HCT116 (cell line): Measurements from ENCODE around the gene PGPEP1. TPM values are rescaled to one million over a fixed set of nuclear protein-coding genes. Genes with fewer than 3 reads are reported as not detected.
A peak's percentile ranks its signal among the peaks of the same experiment; 100 is the strongest.

Source experiments
- ATAC-seq: fragments of 200-7000 bp; cut with Tn5 transposase; 2 replicates; pipeline ENCODE4 v1.9.1; 2020; ENCODE audit warnings: mild to moderate bottlenecking, moderate library complexity
- BruUV-seq: library from RNA; stranded (reverse); fragments of 400-500 nt; replicated peaks from 2 replicates; lab custom pipeline; 2021; lab: Mats Ljungman, UMichigan
- CTCF ChIA-PET: fragments of 300-600 bp; sonication (Branson Sonifier 250); formaldehyde crosslinking; loops from one replicate; lab custom pipeline; 2021; ENCODE audit warnings: antibody characterized with exemption; lab: Charles Lee
- POLR2A ChIA-PET: fragments of 300-600, 350-600 bp; sonication (Branson Sonifier 250); formaldehyde crosslinking; loops from one replicate; lab custom pipeline; 2021; ENCODE audit warnings: antibody characterized with exemption; lab: Charles Lee
- RAD21 ChIA-PET, 2 experiments: fragments of 300-600 bp; sonication (Branson Sonifier 250); formaldehyde crosslinking; loops; one replicate each; lab custom pipeline; 2023; ENCODE audit warnings: low total read pairs in 2 of 2; ENCODE audit not compliant: uncharacterized antibody in 2 of 2, unreplicated experiment in 2 of 2, low non-redundant PET in 1 of 2; lab: Charles Lee
- DNase-seq: peaks from one replicate; pipeline ENCODE4 v3.0.0-alpha.2; 2010; ENCODE audit warnings: low read depth, low spot score
- H2AFZ ChIP-seq: fragments of 200-600 bp; shearing (Covaris generic), sonication (generic); 2 replicates; pipeline ENCODE4 v1.6.1; 2017; ENCODE audit warnings: low read depth, mixed run types, mixed read lengths, antibody characterized with exemption, low read length; ENCODE audit not compliant: poor library complexity, severe bottlenecking
- H3K27ac ChIP-seq: 2 replicates; pipeline ENCODE4 v1.5.1; 2012; ENCODE audit warnings: low read depth, low read length
- H3K27me3 ChIP-seq: fragments of 200-600 bp; sonication (generic); 2 replicates; pipeline ENCODE4 v1.6.1; 2016; ENCODE audit warnings: mixed run types, low read length, mixed read lengths; ENCODE audit not compliant: insufficient read depth
- H3K36me3 ChIP-seq, 2 experiments: fragments of 200-500 bp in 1 of 2; fragments of 200-600 bp in 1 of 2; sonication (Bioruptor generic) in 1 of 2; sonication (generic) in 1 of 2; 2 replicates each; pipeline versions ENCODE4 v1.5.1 to v1.6.1; 2014 to 2016; ENCODE audit warnings: low read length in 2 of 2, inconsistent platforms in 1 of 2, mixed read lengths in 1 of 2, mixed run types in 1 of 2; ENCODE audit not compliant: insufficient read depth in 2 of 2, control insufficient read depth in 1 of 2
- H3K4me1 ChIP-seq, 2 experiments: fragments of 200-600 bp in 1 of 2; sonication (generic) in 1 of 2; 2 replicates each; pipeline versions ENCODE4 v1.5.1 to v1.6.1; 2012 to 2017; ENCODE audit warnings: low read length in 2 of 2, inconsistent platforms in 1 of 2, mild to moderate bottlenecking in 1 of 2, mixed read lengths in 1 of 2, mixed run types in 1 of 2, moderate library complexity in 1 of 2; ENCODE audit not compliant: insufficient read depth in 2 of 2, control insufficient read depth in 1 of 2
- H3K4me2 ChIP-seq: fragments of 200-600 bp; sonication (generic); 2 replicates; pipeline ENCODE4 v1.6.1; 2017; ENCODE audit warnings: mixed run types, low read length, mixed read lengths
- H3K4me3 ChIP-seq, 2 experiments: fragments of 200-600 bp in 1 of 2; sonication (generic) in 1 of 2; replicated peaks in 1 of 2; 2 replicates each; pipeline ENCODE4 v1.5.1; 2011 to 2016; ENCODE audit warnings: low read length in 2 of 2, control low read depth in 1 of 2, low read depth in 1 of 2, mild to moderate bottlenecking in 1 of 2, mixed read lengths in 1 of 2, mixed run types in 1 of 2
- H3K79me2 ChIP-seq: fragments of 200-600 bp; sonication (generic); 2 replicates; pipeline ENCODE4 v1.6.1; 2017; ENCODE audit warnings: mild to moderate bottlenecking, mixed run types, low read length, moderate library complexity, mixed read lengths; ENCODE audit not compliant: insufficient read depth
- H3K9ac ChIP-seq: fragments of 200-600 bp; sonication (generic); 2 replicates; pipeline ENCODE4 v1.6.1; 2016; ENCODE audit warnings: low read length, mixed read lengths
- H3K9me2 ChIP-seq: fragments of 200-600 bp; sonication (generic), shearing (Covaris generic); 2 replicates; pipeline ENCODE4 v1.6.1; 2017; ENCODE audit warnings: mixed run types, mild to moderate bottlenecking, moderate library complexity; ENCODE audit not compliant: insufficient read depth
- H3K9me3 ChIP-seq, 2 experiments: fragments of 200-500 bp in 1 of 2; fragments of 200-600 bp in 1 of 2; sonication (Bioruptor generic) in 1 of 2; sonication (generic) in 1 of 2; 2 replicates each; pipeline ENCODE4 v1.6.1; 2014 to 2017; ENCODE audit warnings: low read length in 2 of 2, mixed read lengths in 2 of 2, inconsistent platforms in 1 of 2, low read depth in 1 of 2, mild to moderate bottlenecking in 1 of 2, mixed run types in 1 of 2, moderate library complexity in 1 of 2; ENCODE audit not compliant: control insufficient read depth in 1 of 2, insufficient read depth in 1 of 2
- H4K20me1 ChIP-seq: fragments of 200-600 bp; sonication (generic), shearing (Covaris generic); 2 replicates; pipeline ENCODE4 v1.6.1; 2017; ENCODE audit warnings: mixed run types, mild to moderate bottlenecking, moderate library complexity; ENCODE audit not compliant: insufficient read depth
- CBX3 ChIP-seq: IDR thresholded peaks from 2 replicates; pipeline ENCODE4 v1.6.1; 2012; ENCODE audit warnings: low read depth
- ELF1 ChIP-seq: IDR thresholded peaks from 2 replicates; pipeline ENCODE4 v1.6.1; 2012; ENCODE audit warnings: low read depth, borderline replicate concordance
- EZH2 ChIP-seq: fragments of 200-600 bp; sonication (generic); IDR thresholded peaks from 2 replicates; pipeline ENCODE4 v1.6.1; 2017; ENCODE audit warnings: antibody characterized with exemption, mixed run types
- EZH2phosphoT487 ChIP-seq: fragments of 200-600 bp; IDR thresholded peaks from 2 replicates; pipeline ENCODE4 v1.6.1; 2018; ENCODE audit warnings: antibody characterized with exemption, borderline replicate concordance
- FOSL1 ChIP-seq: IDR thresholded peaks from 2 replicates; pipeline ENCODE4 v1.6.1; 2012; ENCODE audit warnings: low read depth
- JUND ChIP-seq: IDR thresholded peaks from 2 replicates; pipeline ENCODE4 v1.6.1; 2012
- POLR2A ChIP-seq: IDR thresholded peaks from 2 replicates; pipeline ENCODE4 v1.7.0; 2011; ENCODE audit warnings: borderline replicate concordance; ENCODE audit not compliant: insufficient read depth, insufficient read length; ENCODE audit errors: extremely low read depth
- POLR2AphosphoS5 ChIP-seq: IDR thresholded peaks from 2 replicates; pipeline ENCODE4 v1.6.1; 2011; ENCODE audit warnings: mild to moderate bottlenecking, low read depth, low read length, moderate library complexity
- SIN3A ChIP-seq: IDR thresholded peaks from 2 replicates; pipeline ENCODE4 v1.6.1; 2012; ENCODE audit warnings: low read depth
- SP1 ChIP-seq: IDR thresholded peaks from 2 replicates; pipeline ENCODE4 v1.6.1; 2012; ENCODE audit warnings: low read depth
- YY1 ChIP-seq: IDR thresholded peaks from 2 replicates; pipeline ENCODE4 v1.6.1; 2011; ENCODE audit warnings: low read length, low read depth, moderate library complexity, mild to moderate bottlenecking; ENCODE audit not compliant: insufficient replicate concordance; ENCODE audit errors: extremely low read depth
- ZFX ChIP-seq: fragments of 450-650 bp; IDR thresholded peaks from 2 replicates; pipeline ENCODE4 v1.6.1; 2017
- ZNF274 ChIP-seq: fragments of 200-500 bp; sonication (Bioruptor generic); IDR thresholded peaks from 2 replicates; pipeline ENCODE4 v1.6.1; 2014; ENCODE audit warnings: mild to moderate bottlenecking, low read depth, low read length, inconsistent platforms
- intact Hi-C: fragments of 100-400 bp; cut with micrococcal nuclease; formaldehyde crosslinking; loops from 2 replicates; pipeline ENCODE4 v1.10.0; 2022
- total RNA-seq: library from RNA; stranded (reverse); gene quantifications from one replicate; pipeline ENCODE4 v1.2.1, GENCODE V29; 2021; ENCODE audit not compliant: unreplicated experiment
- TF ChIP-seq, protein P1 (sequence below): IDR thresholded peaks from 2 replicates; pipeline ENCODE4 v1.6.1; 2011; ENCODE audit warnings: mild to moderate bottlenecking, low read length, moderate library complexity; ENCODE audit not compliant: insufficient replicate concordance; ENCODE audit errors: extremely low read depth
- TF ChIP-seq, protein P2 (sequence below): IDR thresholded peaks from 2 replicates; pipeline ENCODE4 v1.6.1; 2012
- TF ChIP-seq, protein P3 (sequence below): IDR thresholded peaks from 2 replicates; pipeline ENCODE4 v1.6.1; 2012

PGPEP1 gene
- total RNA-seq, 1 experiment from 2014 or later = 30.9 TPM

DNA sequence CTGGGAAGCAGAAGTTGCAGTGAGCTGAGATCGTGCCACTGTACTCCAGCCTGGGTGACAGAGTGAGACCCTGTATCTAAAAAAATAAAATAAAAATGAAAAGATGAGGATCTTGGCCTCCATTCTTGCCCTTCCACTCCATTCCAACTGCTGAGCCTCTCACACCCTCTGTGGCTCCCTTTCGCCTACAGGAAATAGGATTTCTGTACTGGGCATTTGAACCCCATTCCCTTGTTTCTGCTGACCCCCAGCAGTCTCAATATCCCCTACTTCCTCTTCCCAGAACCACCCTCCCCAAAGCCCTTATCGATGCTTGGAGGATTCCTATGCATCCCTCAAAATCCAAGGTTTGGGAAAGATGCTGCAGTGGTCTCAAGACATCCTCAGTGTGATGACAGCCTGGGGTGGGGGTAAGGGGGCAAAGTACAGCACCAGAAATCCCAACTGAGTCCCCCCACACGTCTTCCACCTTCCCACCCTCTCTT is 33.1 kb downstream of the PGPEP1 start:
- intact Hi-C loops = no loop called here
- no peaks in the 10 kb centered on the region for H4K20me1 ChIP-seq
- H3K4me1 ChIP-seq = peaks cover 55 to 63% of the 10 kb centered on the region in 2 experiments
- peak overlapping the region in 1 of 2 experiments; percentile 23; a peak in 2 of 4 replicates for H3K4me3 ChIP-seq
- peak overlapping the region; percentile 68 for H3K4me2 ChIP-seq
- H3K79me2 ChIP-seq = no peaks in the 10 kb centered on the region
- peak overlapping the region; percentile 63 for H3K9ac ChIP-seq
- no peak for DNase-seq
- H3K9me2 ChIP-seq = no peaks in the 10 kb centered on the region
- ATAC-seq = no peak
- no peak overlapping the region for H2AFZ ChIP-seq
- peak overlapping the region; percentile 92 for H3K27ac ChIP-seq
- TF ChIP-seq ZFX (no peak), ZNF274 (no peak), FOSL1 (no peak), JUND (no peak), POLR2AphosphoS5 (no peak), SIN3A (no peak), ELF1 (no peak), YY1 (no peak), SP1 (no peak), POLR2A (no peak), EZH2phosphoT487 (no peak), CBX3 (no peak), EZH2 (no peak)
- TF ChIP-seq, protein P1, sequence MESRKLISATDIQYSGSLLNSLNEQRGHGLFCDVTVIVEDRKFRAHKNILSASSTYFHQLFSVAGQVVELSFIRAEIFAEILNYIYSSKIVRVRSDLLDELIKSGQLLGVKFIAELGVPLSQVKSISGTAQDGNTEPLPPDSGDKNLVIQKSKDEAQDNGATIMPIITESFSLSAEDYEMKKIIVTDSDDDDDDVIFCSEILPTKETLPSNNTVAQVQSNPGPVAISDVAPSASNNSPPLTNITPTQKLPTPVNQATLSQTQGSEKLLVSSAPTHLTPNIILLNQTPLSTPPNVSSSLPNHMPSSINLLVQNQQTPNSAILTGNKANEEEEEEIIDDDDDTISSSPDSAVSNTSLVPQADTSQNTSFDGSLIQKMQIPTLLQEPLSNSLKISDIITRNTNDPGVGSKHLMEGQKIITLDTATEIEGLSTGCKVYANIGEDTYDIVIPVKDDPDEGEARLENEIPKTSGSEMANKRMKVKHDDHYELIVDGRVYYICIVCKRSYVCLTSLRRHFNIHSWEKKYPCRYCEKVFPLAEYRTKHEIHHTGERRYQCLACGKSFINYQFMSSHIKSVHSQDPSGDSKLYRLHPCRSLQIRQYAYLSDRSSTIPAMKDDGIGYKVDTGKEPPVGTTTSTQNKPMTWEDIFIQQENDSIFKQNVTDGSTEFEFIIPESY = no peak
- TF ChIP-seq, protein P2, sequence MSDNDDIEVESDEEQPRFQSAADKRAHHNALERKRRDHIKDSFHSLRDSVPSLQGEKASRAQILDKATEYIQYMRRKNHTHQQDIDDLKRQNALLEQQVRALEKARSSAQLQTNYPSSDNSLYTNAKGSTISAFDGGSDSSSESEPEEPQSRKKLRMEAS = no peak
- TF ChIP-seq, protein P3, sequence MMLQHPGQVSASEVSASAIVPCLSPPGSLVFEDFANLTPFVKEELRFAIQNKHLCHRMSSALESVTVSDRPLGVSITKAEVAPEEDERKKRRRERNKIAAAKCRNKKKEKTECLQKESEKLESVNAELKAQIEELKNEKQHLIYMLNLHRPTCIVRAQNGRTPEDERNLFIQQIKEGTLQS = no peak
- ChIA-PET POLR2A (interaction anchor here (0.7 to 4.3 kb wide), 5 partner anchors 8 to 92 kb away, joined by 3 to 32 read pairs (median 4); partner anchors contain the start of genes GDF15 and JUND), RAD21 (no interaction called here), CTCF (no interaction called here)
- H3K9me3 ChIP-seq = no peaks in the 10 kb centered on the region
- H3K27me3 ChIP-seq = no peaks in the 10 kb centered on the region
- BruUV-seq = no TSS peak
- no peaks in the 10 kb centered on the region for H3K36me3 ChIP-seq
